B cell (primary cell): ENCODE results near the gene C8A. TPM values are rescaled to one million over a fixed set of nuclear protein-coding genes. Genes with fewer than 3 reads are reported as not detected.

ENCODE experiments used
- ATAC-seq: fragments of 200-7000 bp; cut with Tn5 transposase; one replicate; pipeline ENCODE4 v1.10.0; 2021; ENCODE audit warnings: low read depth, mild to moderate bottlenecking, moderate number of reproducible peaks, moderate library complexity
- CTCF ChIA-PET: fragments of 350-600 bp; sonication (Branson Sonifier 250); formaldehyde crosslinking; loops from one replicate; lab custom pipeline; 2021; ENCODE audit warnings: antibody characterized with exemption, inconsistent platforms; lab: Charles Lee
- POLR2A ChIA-PET: fragments of 350-600 bp; sonication (Branson Sonifier 250); formaldehyde crosslinking; loops from one replicate; lab custom pipeline; 2021; ENCODE audit warnings: antibody characterized with exemption; lab: Charles Lee
- DNase-seq: peaks from one replicate; pipeline ENCODE4 v3.0.0; 2013
- H2AFZ ChIP-seq: 2 replicates; pipeline ENCODE4 v1.6.1; 2012; ENCODE audit warnings: mild to moderate bottlenecking, low read depth, low read length; ENCODE audit not compliant: insufficient read depth, poor library complexity, severe bottlenecking
- H3K27ac ChIP-seq, 2 donors: 1 replicate in 1 of 2; 2 replicates in 1 of 2; pipeline ENCODE4 v1.5.1; 2012 to 2013; ENCODE audit warnings: low read length in 2 of 2, mild to moderate bottlenecking in 2 of 2, moderate library complexity in 1 of 2
- H3K27me3 ChIP-seq, 4 experiments: fragments of 200-600 bp in 1 of 4; sonication (generic) in 1 of 4; replicated peaks in 1 of 4; 1 replicate in 2 of 4; 2 replicates in 2 of 4; pipeline versions ENCODE4 v1.6.1 to v1.7.0; 2013 to 2016; ENCODE audit warnings: low read length in 3 of 4, mild to moderate bottlenecking in 2 of 4, mixed read lengths in 1 of 4, moderate library complexity in 1 of 4; ENCODE audit not compliant: insufficient read depth in 4 of 4, control insufficient read depth in 3 of 4; ENCODE audit errors: control extremely low read depth in 1 of 4
- H3K36me3 ChIP-seq, 2 experiments: replicated peaks in 1 of 2; 1 replicate in 1 of 2; 2 replicates in 1 of 2; pipeline versions ENCODE4 v1.6.1 to v1.7.1; 2013; ENCODE audit warnings: low read length in 1 of 2; ENCODE audit not compliant: insufficient read depth in 2 of 2, control insufficient read depth in 1 of 2; ENCODE audit errors: control extremely low read depth in 1 of 2, extremely low read depth in 1 of 2
- H3K4me1 ChIP-seq, 2 donors: fragments of 200-600 bp in 1 of 2; sonication (generic) in 1 of 2; 1 replicate in 1 of 2; 2 replicates in 1 of 2; pipeline versions ENCODE4 v1.5.1 to v1.6.1; 2013 to 2017; ENCODE audit warnings: low read length in 2 of 2; ENCODE audit not compliant: control insufficient read depth in 2 of 2, insufficient read depth in 2 of 2
- H3K4me2 ChIP-seq: replicated peaks from 2 replicates; pipeline ENCODE3; 2012; ENCODE audit warnings: mild to moderate bottlenecking, low read depth, low read length; ENCODE audit not compliant: poor library complexity, severe bottlenecking
- H3K4me3 ChIP-seq, 5 experiments: fragments of 200-600 bp in 1 of 5; sonication (generic) in 1 of 5; 1 replicate in 3 of 5; 2 replicates in 2 of 5; pipeline versions ENCODE4 v1.5.1 to v1.7.0; 2011 to 2016; ENCODE audit warnings: low read length in 4 of 5, mild to moderate bottlenecking in 4 of 5, low read depth in 2 of 5, control low read depth in 1 of 5, moderate library complexity in 1 of 5; ENCODE audit not compliant: insufficient read depth in 1 of 5; ENCODE audit errors: control extremely low read depth in 1 of 5, extremely low read depth in 1 of 5
- H3K79me2 ChIP-seq: fragments of 200-600 bp; sonication (generic); one replicate; pipeline ENCODE4 v1.6.0; 2016; ENCODE audit warnings: low read length; ENCODE audit not compliant: control insufficient read depth, insufficient read depth
- H3K9ac ChIP-seq: fragments of 200-600 bp; sonication (generic); 2 replicates; pipeline ENCODE4 v1.6.1; 2017; ENCODE audit warnings: mild to moderate bottlenecking, low read length, moderate library complexity
- H3K9me3 ChIP-seq, 3 donors: one replicate each; pipeline versions ENCODE4 v1.6.1 to v1.7.1; 2013; ENCODE audit warnings: low read length in 2 of 3; ENCODE audit not compliant: control insufficient read depth in 2 of 3, insufficient read depth in 1 of 3; ENCODE audit errors: control extremely low read depth in 1 of 3
- H4K20me1 ChIP-seq: 2 replicates; pipeline ENCODE4 v1.6.0; 2012; ENCODE audit warnings: mild to moderate bottlenecking, low read length; ENCODE audit not compliant: insufficient read depth, control insufficient read depth, poor library complexity, severe bottlenecking
- H3K27ac Mint-ChIP-seq: one replicate; pipeline ENCODE4 v1.8.0; 2021; ENCODE audit warnings: mixed read lengths
- H3K27me3 Mint-ChIP-seq: one replicate; pipeline ENCODE4 v1.8.0; 2021; ENCODE audit warnings: mixed read lengths
- H3K4me1 Mint-ChIP-seq: one replicate; pipeline ENCODE4 v1.8.0; 2021; ENCODE audit warnings: mixed read lengths
- H3K4me3 Mint-ChIP-seq: one replicate; pipeline ENCODE4 v1.8.0; 2021; ENCODE audit warnings: mixed read lengths
- H3K9me3 Mint-ChIP-seq: one replicate; pipeline ENCODE4 v1.8.0; 2022; ENCODE audit warnings: mixed read lengths; ENCODE audit not compliant: insufficient read depth
- CTCF ChIP-seq: fragments of 200-600 bp; IDR thresholded peaks from one replicate; pipeline ENCODE4 v1.8.0; 2022; ENCODE audit warnings: antibody characterized with exemption, mild to moderate bottlenecking
- EZH2 ChIP-seq: IDR thresholded peaks from 2 replicates; pipeline ENCODE4 v1.6.1; 2012; ENCODE audit warnings: borderline replicate concordance, low read depth, mild to moderate bottlenecking, moderate library complexity, low read length; ENCODE audit not compliant: insufficient read depth, poor library complexity, severe bottlenecking
- WGBS: methylation state at CpG from one replicate; pipeline ENCODE4 v1.1.5; 2013; ENCODE audit warnings: missing lambda C conversion rate; ENCODE audit not compliant: insufficient coverage; 5-methylcytosine and 5-hydroxymethylcytosine counted together
- intact Hi-C: fragments of 100-400 bp; cut with micrococcal nuclease; formaldehyde crosslinking; loops from one replicate; pipeline ENCODE4 v1.10.0; 2022
- polyA plus RNA-seq: library from polyadenylated mRNA; depleted of rRNA; stranded (reverse); fragments of >200 nt; gene quantifications from 2 replicates; pipeline ENCODE4 v1.2.3, GENCODE V29; 2012
- total RNA-seq, 2 donors: library from RNA; stranded (reverse); fragments of 120-200 nt in 1 of 2; gene quantifications; 1 replicate in 1 of 2; 2 replicates in 1 of 2; pipeline versions ENCODE4 v1.2.3 to v1.2.4, GENCODE V29; 2013 to 2022

The C8A gene
- total and polyA plus RNA-seq, 2 donors (not counting 1 experiment from before 2014, with no cell fraction given) = not detected

GRCh38 chr1:56952501-56952900, 97.9 kb downstream of the C8A start:
- no peak for TF ChIP-seq EZH2
- no peak for TF ChIP-seq CTCF

GRCh38 chr1:56953386-56953785, 98.8 kb downstream of the C8A start:
- Histone ChIP-seq H3K4me3 (no peak overlapping the region), H3K27me3 (no peaks in the 10 kb centered on the region), H4K20me1 (no peaks in the 10 kb centered on the region), H3K27ac (no peak overlapping the region), H3K79me2 (no peaks in the 10 kb centered on the region), H3K9ac (no peak overlapping the region), H3K36me3 (no peaks in the 10 kb centered on the region), H3K4me1 (no peaks in the 10 kb centered on the region), H2AFZ (no peak overlapping the region), H3K4me2 (no peak overlapping the region), H3K9me3 (no peaks in the 10 kb centered on the region)
- ATAC-seq = no peak
- H3K4me1 Mint-ChIP-seq = no peaks in the 10 kb centered on the region
- POLR2A ChIA-PET = no interaction called here
- intact Hi-C loops = no loop called here
- WGBS = 53% methylated on average over 5 of the region's 5 CpGs
- H3K27ac Mint-ChIP-seq = no peak overlapping the region
- H3K4me3 Mint-ChIP-seq = no peak overlapping the region
- H3K9me3 Mint-ChIP-seq = no peaks in the 10 kb centered on the region
- peaks cover 16% of the 10 kb centered on the region for H3K27me3 Mint-ChIP-seq
- no peak for DNase-seq
- CTCF ChIA-PET = no interaction called here
- no peak for TF ChIP-seq EZH2

More at GRCh38 chr1:56952501-56952900, 97.9 kb downstream of the C8A start:
- no peak for DNase-seq
- no peaks in the 10 kb centered on the region for H3K36me3 ChIP-seq
- Mint-ChIP-seq H3K27me3 (peaks cover 12% of the 10 kb centered on the region), H3K9me3 (no peaks in the 10 kb centered on the region), H3K4me1 (no peaks in the 10 kb centered on the region), H3K4me3 (no peak overlapping the region), H3K27ac (no peak overlapping the region)
- H3K79me2 ChIP-seq = no peaks in the 10 kb centered on the region
- no peak overlapping the region for H3K4me2 ChIP-seq
- intact Hi-C loops = no loop called here
- no peak for ATAC-seq
- no peaks in the 10 kb centered on the region for H3K4me1 ChIP-seq
- no peak overlapping the region for H2AFZ ChIP-seq
- no peak overlapping the region for H3K27ac ChIP-seq
- no peaks in the 10 kb centered on the region for H3K27me3 ChIP-seq
- no peaks in the 10 kb centered on the region for H4K20me1 ChIP-seq
- WGBS = 94% methylated on average over 6 of the region's 8 CpGs
- ChIA-PET POLR2A (no interaction called here), CTCF (no interaction called here)
- H3K9ac ChIP-seq = no peak overlapping the region
- H3K9me3 ChIP-seq = no peaks in the 10 kb centered on the region
- no peak overlapping the region for H3K4me3 ChIP-seq
